WERI-Rb-1 (cell line): ENCODE measurements around the gene CDT1.
"Not testable (repeated sequence)": the region's sequence is repeated elsewhere in the genome, so short reads cannot be mapped to it uniquely, and the experiment has no call there.

Experiments used
- DNase-seq: peaks from one replicate; pipeline ENCODE4 v3.0.0-alpha.2; 2020
- H3K27ac ChIP-seq: fragments of 250-450 bp; sonication (Bioruptor Pico); 2 replicates; pipeline ENCODE4 v1.5.1; 2020; ENCODE audit warnings: mild to moderate bottlenecking, moderate library complexity
- H3K27me3 ChIP-seq: fragments of 250-450 bp; sonication (Bioruptor Pico); 2 replicates; pipeline ENCODE4 v1.5.1; 2021; ENCODE audit warnings: mild to moderate bottlenecking, low read depth, moderate library complexity; ENCODE audit not compliant: insufficient read depth, severe bottlenecking
- H3K36me3 ChIP-seq: fragments of 250-450 bp; sonication (Bioruptor Pico); 2 replicates; pipeline ENCODE4 v1.5.1; 2020; ENCODE audit warnings: mild to moderate bottlenecking, moderate library complexity
- H3K4me3 ChIP-seq: 2 replicates; pipeline ENCODE4 v1.5.1; 2011; ENCODE audit warnings: low read depth, mild to moderate bottlenecking, control low read depth, low read length
- H3K9me3 ChIP-seq: fragments of 250-450 bp; sonication (Bioruptor Pico); 2 replicates; pipeline ENCODE4 v1.5.1; 2021; ENCODE audit warnings: mild to moderate bottlenecking, moderate library complexity; ENCODE audit not compliant: severe bottlenecking
- CTCF ChIP-seq: IDR thresholded peaks from 2 replicates; pipeline ENCODE4 v1.5.1; 2011; ENCODE audit warnings: low read depth, mild to moderate bottlenecking, control low read depth, inconsistent platforms, low read length

CDT1 gene

GRCh38 chr16:88785106-88785924, 18.3 kb upstream of the CDT1 start, which contains the start of gene PIEZO1:
Gene PIEZO1 (minus strand): TSS chr16:88785220. CDS start chr16:88784964, 256 bp downstream.
- H3K27ac ChIP-seq, result peak within 1 kb of the TSS; percentile 67
- peak; percentile 76 for TF ChIP-seq CTCF
- no peaks in the 10 kb centered on the region for H3K27me3 ChIP-seq

GRCh38 chr16:88787579-88788314, 15.8 kb upstream of the CDT1 start:
- Histone ChIP-seq H3K9me3 (no peaks in the 10 kb centered on the region), H3K36me3 (no peaks in the 10 kb centered on the region), H3K27me3 (no peaks in the 10 kb centered on the region), H3K27ac (no peak overlapping the region), H3K4me3 (no peak overlapping the region)
- no peak for DNase-seq
- no peak for TF ChIP-seq CTCF

More at GRCh38 chr16:88785106-88785924, 18.3 kb upstream of the CDT1 start, which contains the start of gene PIEZO1:
- no peaks in the 10 kb centered on the region for H3K9me3 ChIP-seq
- peak within 1 kb of the TSS; percentile 42 for H3K4me3 ChIP-seq
- peak; percentile 43 for DNase-seq
- H3K36me3 ChIP-seq, result no peaks in the 10 kb centered on the region

GRCh38 chr16:88788749-88789148, 14.8 kb upstream of the CDT1 start:
- H3K36me3 ChIP-seq, H3K4me3 ChIP-seq, H3K9me3 ChIP-seq, H3K27me3 ChIP-seq, DNase-seq, H3K27ac ChIP-seq: not testable (repeated sequence)

GRCh38 chr16:88789594-88789993, 14.0 kb upstream of the CDT1 start:
- Histone ChIP-seq H3K9me3 (no peaks in the 10 kb centered on the region), H3K4me3 (no peak overlapping the region), H3K27me3 (no peaks in the 10 kb centered on the region), H3K27ac (no peak overlapping the region), H3K36me3 (no peaks in the 10 kb centered on the region)
- no peak for DNase-seq
- TF ChIP-seq CTCF, result no peak

- TF ChIP-seq CTCF, result no peak
- Histone ChIP-seq H3K9me3 (no peaks in the 10 kb centered on the region), H3K27ac (no peak overlapping the region), H3K27me3 (no peaks in the 10 kb centered on the region), H3K4me3 (no peak overlapping the region), H3K36me3 (no peaks in the 10 kb centered on the region)
- no peak for DNase-seq
Observed at GRCh38 chr16:88790312-88791211, 13.0 kb upstream of the CDT1 start.
